Kidney (tissue), 14 donors: Measurements from ENCODE around the gene OR2L5. TPM values are rescaled to one million over a fixed set of nuclear protein-coding genes. Genes with fewer than 3 reads are reported as not detected.

Source experiments
- DNase-seq, 5 donors: peaks; one replicate each; pipeline ENCODE4 v3.0.0-alpha.2; 2013 to 2020
- FAIRE-seq: peaks from 2 replicates; lab custom pipeline; 2012; peaks lifted over from hg19 to GRCh38; lab: Jason Lieb, UNC
- H3K27ac ChIP-seq, 2 donors: one replicate each; pipeline ENCODE4 v1.7.0; 2013; ENCODE audit warnings: low read depth in 2 of 2, low read length in 2 of 2, inconsistent platforms in 1 of 2
- H3K27me3 ChIP-seq: one replicate; pipeline ENCODE4 v1.7.1; 2013; ENCODE audit warnings: low read length, inconsistent platforms; ENCODE audit not compliant: control insufficient read depth, insufficient read depth
- H3K36me3 ChIP-seq, 3 donors: one replicate each; pipeline versions ENCODE4 v1.7.0 to v1.7.1; 2013; ENCODE audit warnings: low read length in 3 of 3, control low read depth in 1 of 3, inconsistent platforms in 1 of 3; ENCODE audit not compliant: insufficient read depth in 3 of 3, control insufficient read depth in 2 of 3
- H3K4me1 ChIP-seq, 3 donors: one replicate each; pipeline versions ENCODE4 v1.7.0 to v1.7.1; 2013; ENCODE audit warnings: low read length in 3 of 3, inconsistent platforms in 1 of 3, low read depth in 1 of 3; ENCODE audit not compliant: control insufficient read depth in 2 of 3, insufficient read depth in 2 of 3
- H3K4me3 ChIP-seq, 3 donors: one replicate each; pipeline versions ENCODE4 v1.7.0 to v1.8.1; 2013; ENCODE audit warnings: low read length in 3 of 3, control low read depth in 1 of 3, inconsistent platforms in 1 of 3
- H3K9ac ChIP-seq, 3 donors: one replicate each; pipeline versions ENCODE4 v1.7.0 to v1.7.1; 2013; ENCODE audit warnings: low read length in 3 of 3, control low read depth in 1 of 3, inconsistent platforms in 1 of 3
- H3K9me3 ChIP-seq, 3 donors: one replicate each; pipeline versions ENCODE4 v1.7.0 to v1.7.1; 2013; ENCODE audit warnings: low read length in 3 of 3, control low read depth in 1 of 3, inconsistent platforms in 1 of 3; ENCODE audit not compliant: control insufficient read depth in 2 of 3, insufficient read depth in 1 of 3
- intact Hi-C: fragments of 100-400 bp; cut with DNase I; formaldehyde crosslinking; loops from one replicate; pipeline ENCODE4 v1.11.1; 2022
- polyA plus RNA-seq: library from polyadenylated mRNA; stranded (reverse); fragments of 350-450 nt; fragmentation: Illumina TruSeq; extraction: RNeasy Lipid Tissue Mini Kit (QIAGEN cat#74804); gene quantifications from one replicate; pipeline ENCODE4 v1.2.3, GENCODE V29; 2014; ENCODE audit warnings: low read depth, low replicate concordance; ENCODE audit not compliant: insufficient read depth
- total RNA-seq: library from RNA; stranded (reverse); fragmentation: NEBNext Ultra II Directional; extraction: Animal tissue kit (Norgen Biotek cat#: 25700); gene quantifications from one replicate; pipeline ENCODE4 v1.2.1, GENCODE V29; 2021
- TF ChIP-seq, protein P1 (sequence below): IDR thresholded peaks from 3 replicates; pipeline ENCODE4 v1.5.1; 2012; ENCODE audit warnings: mild to moderate bottlenecking, moderate library complexity, borderline replicate concordance; ENCODE audit not compliant: insufficient read depth; ENCODE audit errors: extremely low read depth
- donor health status: control.
- donor health status: control.
- donor health status: control.
- donor health status: control.
- donor health status: control.
- donor health status: DM: yes; HTN: yes; CAD: no.
- donor health status: Normal renal cell carcinoma (clear cell type).

The OR2L5 gene
- total and polyA plus RNA-seq, 2 donors from 2014 or later = not detected

DNA sequence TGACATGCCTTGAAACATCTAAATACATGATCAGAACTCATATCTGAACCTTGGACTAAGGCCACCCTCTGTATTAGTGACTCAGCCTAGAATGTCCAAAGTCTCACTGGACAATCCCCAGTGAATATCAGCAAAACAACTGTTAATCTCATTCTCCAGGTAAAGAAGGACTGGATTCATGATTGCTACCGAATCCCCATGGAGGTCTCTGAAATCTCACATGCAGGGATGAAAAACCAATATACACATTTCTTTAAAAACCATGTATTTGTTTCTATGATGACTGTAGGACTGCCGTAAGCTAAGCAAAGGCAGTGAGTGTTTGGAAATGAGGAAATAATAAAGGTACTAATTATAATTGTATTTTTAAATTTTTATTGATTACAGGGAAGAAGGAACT, 33.1 kb downstream of the OR2L5 start, which contains the start of gene OR2L3:
Gene OR2L3, plus strand, starts transcription at position 301 of the 400 bp plus-strand sequence. CDS start 13,846 bp downstream, outside the sequence.
- Histone ChIP-seq H3K27ac (no peak within 1 kb of the TSS), H3K4me3 (no peak within 1 kb of the TSS), H3K4me1 (no peaks in the 10 kb centered on the region), H3K27me3 (no peaks in the 10 kb centered on the region), H3K9ac (no peak within 1 kb of the TSS), H3K9me3 (no peaks in the 10 kb centered on the region), H3K36me3 (no peaks in the 10 kb centered on the region)
- intact Hi-C loops = no loop called here
- DNase-seq (no peak), FAIRE-seq (no peak)
- TF ChIP-seq, protein P1, sequence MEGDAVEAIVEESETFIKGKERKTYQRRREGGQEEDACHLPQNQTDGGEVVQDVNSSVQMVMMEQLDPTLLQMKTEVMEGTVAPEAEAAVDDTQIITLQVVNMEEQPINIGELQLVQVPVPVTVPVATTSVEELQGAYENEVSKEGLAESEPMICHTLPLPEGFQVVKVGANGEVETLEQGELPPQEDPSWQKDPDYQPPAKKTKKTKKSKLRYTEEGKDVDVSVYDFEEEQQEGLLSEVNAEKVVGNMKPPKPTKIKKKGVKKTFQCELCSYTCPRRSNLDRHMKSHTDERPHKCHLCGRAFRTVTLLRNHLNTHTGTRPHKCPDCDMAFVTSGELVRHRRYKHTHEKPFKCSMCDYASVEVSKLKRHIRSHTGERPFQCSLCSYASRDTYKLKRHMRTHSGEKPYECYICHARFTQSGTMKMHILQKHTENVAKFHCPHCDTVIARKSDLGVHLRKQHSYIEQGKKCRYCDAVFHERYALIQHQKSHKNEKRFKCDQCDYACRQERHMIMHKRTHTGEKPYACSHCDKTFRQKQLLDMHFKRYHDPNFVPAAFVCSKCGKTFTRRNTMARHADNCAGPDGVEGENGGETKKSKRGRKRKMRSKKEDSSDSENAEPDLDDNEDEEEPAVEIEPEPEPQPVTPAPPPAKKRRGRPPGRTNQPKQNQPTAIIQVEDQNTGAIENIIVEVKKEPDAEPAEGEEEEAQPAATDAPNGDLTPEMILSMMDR = no peak

DNA sequence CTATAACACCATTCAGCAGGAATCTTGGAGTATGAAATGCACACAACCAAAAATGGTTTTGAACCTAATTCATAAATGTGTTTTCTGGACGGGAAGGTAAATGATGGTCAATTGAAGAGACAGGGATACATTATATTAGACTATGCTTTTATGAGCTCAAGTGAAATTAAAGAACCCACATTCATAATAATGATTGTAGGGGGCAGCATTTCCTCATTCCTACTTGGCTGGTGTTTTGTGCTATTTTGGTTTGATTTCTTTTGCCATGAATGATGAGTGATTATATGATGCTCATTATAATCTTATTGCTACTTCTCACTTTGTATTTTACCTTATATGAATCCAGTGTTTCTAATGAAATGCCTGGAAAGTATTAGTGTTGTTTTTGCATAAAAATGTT, 33.5 kb downstream of the OR2L5 start:
- TF ChIP-seq, protein P1 = no peak
- H3K4me1 ChIP-seq = no peaks in the 10 kb centered on the region
- H3K27ac ChIP-seq = no peak overlapping the region
- FAIRE-seq (no peak), DNase-seq (no peak)
- no peak overlapping the region for H3K4me3 ChIP-seq
- no peaks in the 10 kb centered on the region for H3K9me3 ChIP-seq
- H3K36me3 ChIP-seq = no peaks in the 10 kb centered on the region
- no peaks in the 10 kb centered on the region for H3K27me3 ChIP-seq
- no peak overlapping the region for H3K9ac ChIP-seq
- intact Hi-C loops = no loop called here

DNA sequence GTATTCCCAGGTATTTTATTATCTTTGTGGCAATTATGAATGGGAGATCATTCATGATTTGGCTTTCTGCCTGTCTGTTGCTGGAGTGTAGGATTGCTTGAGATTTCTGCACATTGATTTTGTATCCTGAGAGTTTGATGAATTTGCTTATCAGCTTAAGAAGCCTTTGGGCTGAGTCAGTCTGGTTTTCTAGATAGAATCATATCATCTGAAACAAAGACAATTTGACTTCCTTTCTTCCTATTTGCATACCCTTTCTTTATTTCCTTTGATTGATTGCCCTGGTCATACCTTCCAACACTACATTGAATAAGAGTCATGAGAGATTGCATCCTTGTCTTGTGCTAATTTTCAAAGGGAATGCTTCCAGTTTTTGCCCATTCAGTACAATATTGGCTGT, 41.2 kb downstream of the OR2L5 start:
- no peaks in the 10 kb centered on the region for H3K27me3 ChIP-seq
- no peak overlapping the region for H3K9ac ChIP-seq
- no peaks in the 10 kb centered on the region for H3K36me3 ChIP-seq
- intact Hi-C loops = no loop called here
- TF ChIP-seq, protein P1 = no peak
- no peak overlapping the region for H3K4me3 ChIP-seq
- DNase-seq (no peak), FAIRE-seq (no peak)
- no peak overlapping the region for H3K27ac ChIP-seq
- no peaks in the 10 kb centered on the region for H3K4me1 ChIP-seq
- no peaks in the 10 kb centered on the region for H3K9me3 ChIP-seq

DNA sequence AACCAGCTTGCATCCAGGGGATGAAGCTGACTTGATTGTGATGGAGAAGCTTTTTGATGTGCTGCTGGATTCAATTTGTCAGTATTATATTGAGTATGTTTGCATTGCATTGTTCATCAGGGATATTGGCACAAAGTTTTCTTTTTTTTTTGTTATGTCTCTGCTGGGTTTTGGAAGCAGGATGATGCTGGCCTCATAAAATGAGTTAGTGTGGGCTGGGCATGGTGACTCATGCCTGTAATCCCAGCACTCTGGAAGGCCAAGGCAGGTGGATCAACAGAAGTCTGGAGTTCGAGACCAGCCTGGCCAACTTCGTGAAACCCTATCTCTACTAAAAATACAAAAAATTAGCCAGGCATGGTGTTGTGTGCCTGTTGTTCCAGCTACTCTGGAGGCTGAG, 41.8 kb downstream of the OR2L5 start:
- FAIRE-seq = no peak
- intact Hi-C loops = no loop called here
- Histone ChIP-seq H3K27me3 (no peaks in the 10 kb centered on the region), H3K4me3 (no peak overlapping the region), H3K36me3 (no peaks in the 10 kb centered on the region), H3K9me3 (no peaks in the 10 kb centered on the region), H3K9ac (no peak overlapping the region), H3K27ac (no peak overlapping the region), H3K4me1 (no peaks in the 10 kb centered on the region)
- no peak for DNase-seq
- TF ChIP-seq, protein P1 = no peak
